Breast epithelium (tissue), 3 donors: ENCODE measurements around the gene SLC6A14.

Source experiments
- CTCF ChIP-seq, 3 donors: fragments of 450-650 bp; IDR thresholded peaks; one replicate each; pipeline ENCODE4 v1.5.1; 2016 to 2017; ENCODE audit warnings: antibody characterized with exemption in 3 of 3, mild to moderate bottlenecking in 3 of 3, moderate library complexity in 3 of 3
- POLR2A ChIP-seq: fragments of 450-650 bp; IDR thresholded peaks from one replicate; pipeline ENCODE4 v1.6.1; 2016; ENCODE audit warnings: antibody characterized with exemption, mild to moderate bottlenecking, moderate library complexity

DNA sequence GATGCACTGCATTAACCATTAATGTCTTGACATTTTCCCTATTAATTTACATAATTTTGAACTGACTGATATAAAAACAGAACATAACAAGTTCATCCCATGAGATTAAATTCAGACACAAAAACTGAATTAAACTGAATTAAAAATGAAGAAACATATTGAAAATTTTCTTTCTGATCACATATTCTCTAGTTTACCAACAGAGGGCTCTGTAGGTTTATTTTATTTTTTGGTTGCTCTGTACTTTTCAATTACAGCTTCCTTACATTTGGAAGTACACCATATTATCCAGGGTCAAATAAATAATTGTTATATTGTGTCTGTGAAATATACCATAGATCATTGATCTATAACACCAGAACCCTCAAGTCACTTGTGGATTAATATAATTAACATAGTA, 53.7 kb downstream of the SLC6A14 start:
- TF ChIP-seq CTCF (IDR thresholded peaks at IDR 0.05) (peak in 1 of 3 donors; percentile 11), POLR2A (no peak)
